22Rv1 (cell line): ENCODE results near the gene CXCL3.

ENCODE experiments used
- CTCF ChIP-seq: fragments of 450-650 bp; IDR thresholded peaks from 2 replicates; pipeline ENCODE4 v1.5.1; 2017; ENCODE audit warnings: mild to moderate bottlenecking
- ZFX ChIP-seq: fragments of 450-650 bp; IDR thresholded peaks from 2 replicates; pipeline ENCODE4 v1.6.1; 2017; ENCODE audit warnings: antibody characterized with exemption, borderline replicate concordance

- no peak for TF ChIP-seq CTCF
- no peak for TF ChIP-seq ZFX
Observed at GRCh38 chr4:74005528-74005927, 33.0 kb downstream of the CXCL3 start.
